Stimulated activated CD8-positive, alpha-beta memory T cell treated with anti-CD3 and anti-CD28 coated beads, Interleukin-7, amount 100 ng/mL, for 4 hours (primary cell): ENCODE results near the gene KCNMA1.
"Not testable (repeated sequence)": the region's sequence is repeated elsewhere in the genome, so short reads cannot be mapped to it uniquely, and the experiment has no call there.

Experiments used
- DNase-seq, 2 donors: peaks; one replicate each; pipeline ENCODE4 v3.0.0-alpha.2; 2020; ENCODE audit warnings: low read depth in 2 of 2

KCNMA1 gene

GRCh38 chr10:77533146-77533886, 104.3 kb downstream of the KCNMA1 start:
- DNase-seq, result no peak

- no peak for DNase-seq
These were observed 105.5 kb downstream of the KCNMA1 start for GRCh38 chr10:77532068-77532467.

DNA sequence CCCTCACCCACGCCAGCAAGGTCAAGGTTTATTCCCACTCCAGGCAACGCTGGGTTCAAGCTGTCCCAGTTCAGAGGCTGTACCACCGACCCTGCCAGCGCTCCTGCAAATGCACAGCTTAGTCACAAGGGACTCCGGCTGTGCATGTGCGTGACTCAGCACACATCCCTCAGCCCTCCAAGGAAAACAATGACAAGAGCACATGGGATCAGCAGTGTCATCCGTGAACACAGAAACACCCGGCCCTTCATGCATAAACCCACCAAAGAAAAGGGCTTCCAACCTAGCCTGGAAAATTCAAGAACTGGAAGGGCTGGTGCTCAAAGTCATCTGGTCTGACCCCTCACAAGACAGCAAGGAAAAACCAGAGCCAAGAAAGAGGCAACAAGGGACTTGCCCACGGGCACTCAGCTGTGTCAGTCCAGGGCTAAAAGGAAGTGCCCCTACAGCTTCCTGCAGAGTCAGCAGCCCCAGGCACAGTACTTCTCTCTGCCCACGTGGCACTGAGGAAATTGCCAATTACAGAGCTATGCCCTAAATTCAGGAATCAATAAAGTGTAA, 106.1 kb downstream of the KCNMA1 start:
- DNase-seq, result no peak

DNA sequence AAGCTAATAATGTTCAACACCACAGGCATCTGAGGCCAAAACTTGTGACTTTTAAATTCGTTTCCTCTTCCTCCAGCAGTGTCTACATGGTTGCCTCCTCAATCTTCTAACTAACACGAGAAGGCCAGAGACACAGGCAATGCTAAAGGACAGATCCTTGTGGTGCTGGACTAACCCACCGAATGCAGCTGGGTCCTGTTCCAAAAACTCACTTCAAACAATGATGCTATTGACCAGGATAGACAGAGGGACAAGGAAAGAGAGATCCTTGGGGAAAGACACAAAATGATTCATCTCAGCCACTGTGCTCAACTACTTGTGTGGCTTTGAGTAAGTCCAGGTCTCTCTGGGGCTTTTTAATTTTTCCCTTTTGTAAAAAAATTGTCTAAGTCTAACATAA, 107.6 kb downstream of the KCNMA1 start:
- DNase-seq, result no peak

DNA sequence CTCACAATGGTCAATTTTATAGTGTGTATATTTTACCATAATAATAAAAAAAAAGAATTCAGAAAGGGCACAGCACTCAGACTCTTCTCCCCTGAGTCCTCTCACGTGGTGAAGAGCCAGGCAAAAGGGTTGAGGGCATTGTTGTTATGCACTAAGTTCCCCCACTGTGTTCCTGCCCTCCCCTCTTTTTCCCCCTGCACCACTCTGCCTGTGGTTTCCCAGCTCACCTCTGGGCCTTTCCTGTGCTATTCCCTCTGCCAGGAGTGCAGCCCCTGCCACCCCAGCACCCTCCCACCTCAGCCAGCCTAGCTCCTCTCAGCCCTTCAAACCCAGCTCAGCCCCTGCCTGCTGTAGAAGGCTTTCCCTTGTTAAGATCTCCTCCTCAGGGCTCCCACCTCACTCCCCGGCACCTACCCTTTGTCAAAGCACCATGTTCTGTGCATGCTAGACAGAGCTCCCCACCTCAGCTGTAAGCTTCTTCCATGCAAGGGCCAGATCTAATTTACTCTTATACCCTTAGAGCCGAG, 108.5 kb downstream of the KCNMA1 start:
- DNase-seq, result no peak

GRCh38 chr10:77527839-77528238, 109.8 kb downstream of the KCNMA1 start:
- no peak for DNase-seq

DNA sequence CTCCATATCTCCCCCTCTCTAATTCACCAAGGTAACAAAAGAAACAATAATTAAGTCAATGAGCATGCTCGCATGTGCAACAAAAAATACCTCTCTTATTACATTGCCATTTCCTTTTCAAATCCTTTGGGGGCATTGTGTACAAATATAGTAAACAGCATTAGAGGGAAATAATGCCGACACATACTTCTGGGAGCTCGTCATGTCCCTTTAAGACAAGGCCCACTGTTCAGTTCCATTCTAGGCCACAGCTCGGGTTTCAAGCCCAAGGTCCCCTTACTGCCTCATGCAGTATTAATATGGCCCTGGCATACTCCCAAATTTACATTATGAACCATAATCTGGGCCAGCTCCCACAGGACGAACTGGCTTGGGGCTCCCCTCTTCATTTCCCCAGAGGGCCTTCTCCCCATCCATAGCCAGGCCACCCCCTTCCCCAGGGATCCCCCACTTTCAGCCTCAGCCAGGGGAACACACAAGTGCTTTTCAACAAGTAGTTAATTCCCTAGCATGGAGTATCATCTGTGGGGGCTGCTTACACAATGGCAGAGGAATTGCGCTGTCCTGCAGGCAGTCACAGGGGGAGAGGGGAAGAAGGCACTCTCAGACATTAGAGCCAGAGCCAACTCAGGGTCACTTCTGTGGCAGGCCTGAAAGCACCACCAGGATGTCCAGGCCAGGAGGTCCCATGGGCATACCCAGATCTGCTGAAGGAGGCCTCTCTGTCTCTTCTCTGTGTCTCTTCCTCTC, 110.6 kb downstream of the KCNMA1 start:
- DNase-seq, result no peak

- DNase-seq, result no peak
These were observed 113.3 kb downstream of the KCNMA1 start for GRCh38 chr10:77524281-77524711.

- DNase-seq, result no peak
These were observed 115.3 kb downstream of the KCNMA1 start for GRCh38 chr10:77522268-77522809.

DNA sequence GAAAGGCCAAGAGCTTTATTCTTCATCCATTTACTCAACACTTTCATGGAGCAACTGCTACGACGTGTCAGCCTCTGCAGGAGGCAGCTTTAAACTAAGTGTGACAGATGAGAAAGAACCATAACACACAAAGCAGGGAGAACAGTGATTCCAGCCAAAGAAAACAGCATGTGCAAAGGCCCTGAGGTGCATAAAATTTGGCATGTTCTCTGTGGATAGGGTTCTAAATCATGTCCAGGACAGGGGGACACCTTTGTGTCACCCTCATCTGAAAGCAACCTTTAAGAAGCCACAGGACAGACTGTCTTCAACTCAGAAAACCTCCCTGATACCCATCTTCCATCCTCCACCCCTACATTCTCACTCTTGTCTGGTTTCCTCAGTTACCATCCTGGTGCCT, 116.6 kb downstream of the KCNMA1 start:
- no peak for DNase-seq

- DNase-seq, result no peak
These were observed 117.3 kb downstream of the KCNMA1 start for GRCh38 chr10:77520290-77520689.

- not testable (repeated sequence) for DNase-seq
These were observed 117.8 kb downstream of the KCNMA1 start for GRCh38 chr10:77519791-77520190.

DNA sequence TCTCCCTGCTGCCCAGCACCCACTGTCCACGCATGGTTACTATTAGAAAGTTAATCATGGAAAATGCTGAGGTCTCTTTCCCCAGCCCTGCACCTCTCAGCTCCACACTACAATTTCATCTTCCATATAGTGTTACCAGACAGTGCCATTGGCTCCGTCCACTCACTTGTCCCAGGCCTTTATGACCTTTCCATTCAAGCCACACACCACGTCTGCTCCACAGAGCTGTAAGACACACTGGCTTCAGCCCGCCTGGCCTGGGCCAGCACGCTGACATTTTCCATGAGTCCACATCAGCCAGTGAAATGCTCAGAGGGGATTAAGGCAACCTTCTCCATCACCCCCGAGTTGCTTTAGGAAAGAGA, 118.7 kb downstream of the KCNMA1 start:
- DNase-seq, result no peak

DNA sequence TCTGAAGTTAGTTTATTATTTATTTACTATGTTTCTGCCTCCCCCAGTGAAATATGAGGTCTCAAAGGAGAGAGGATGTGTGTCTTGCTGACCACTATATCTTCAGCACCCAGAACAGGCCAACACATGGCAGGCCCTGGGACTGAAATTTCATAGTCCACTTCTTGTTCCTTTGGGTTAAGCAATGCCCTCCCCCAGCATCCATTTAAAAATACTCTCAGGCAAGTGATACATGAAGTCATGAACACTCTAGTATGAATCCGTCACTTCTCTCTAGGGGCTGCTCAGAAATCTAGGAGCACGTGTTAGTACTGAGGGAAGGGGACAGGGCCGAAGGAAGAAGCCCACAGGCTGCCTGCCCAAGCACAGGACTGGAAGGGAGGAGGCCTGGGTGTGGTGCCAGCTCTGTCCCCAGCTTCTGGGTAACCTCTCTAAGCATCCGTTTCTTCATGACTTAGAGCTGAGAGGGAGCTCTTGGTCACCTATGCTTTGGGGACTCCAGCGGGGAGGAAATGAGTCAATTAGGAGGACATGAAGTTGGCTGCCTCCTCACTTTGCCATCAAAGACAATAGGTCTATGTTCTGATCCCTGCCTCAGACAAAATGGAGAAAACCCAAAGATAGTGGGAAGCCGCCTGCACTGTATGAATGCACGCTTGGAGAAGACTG, 119.2 kb downstream of the KCNMA1 start:
- no peak for DNase-seq

DNA sequence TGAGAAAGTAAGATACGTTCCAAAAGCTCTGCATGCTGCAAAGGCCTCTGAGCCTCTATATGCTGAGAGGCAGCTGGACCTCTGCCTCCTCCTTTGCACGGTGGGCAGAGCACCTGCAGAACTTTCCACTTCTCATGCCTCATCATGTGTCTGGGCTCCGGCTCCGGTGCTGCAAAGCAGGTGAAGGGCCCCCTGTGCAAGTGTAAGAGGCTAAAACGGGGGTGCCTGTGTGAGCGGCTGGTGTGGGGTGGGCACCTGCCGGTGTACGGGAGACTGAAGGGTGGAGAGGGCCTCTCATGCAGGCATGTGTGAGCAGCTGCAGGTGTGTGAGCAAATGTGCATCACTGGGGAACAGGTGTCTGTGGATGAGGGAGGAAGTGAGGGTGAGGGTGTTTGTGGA, 121.0 kb downstream of the KCNMA1 start:
- DNase-seq, result no peak

- no peak for DNase-seq
These were observed 122.7 kb downstream of the KCNMA1 start for GRCh38 chr10:77514870-77515269.

DNA sequence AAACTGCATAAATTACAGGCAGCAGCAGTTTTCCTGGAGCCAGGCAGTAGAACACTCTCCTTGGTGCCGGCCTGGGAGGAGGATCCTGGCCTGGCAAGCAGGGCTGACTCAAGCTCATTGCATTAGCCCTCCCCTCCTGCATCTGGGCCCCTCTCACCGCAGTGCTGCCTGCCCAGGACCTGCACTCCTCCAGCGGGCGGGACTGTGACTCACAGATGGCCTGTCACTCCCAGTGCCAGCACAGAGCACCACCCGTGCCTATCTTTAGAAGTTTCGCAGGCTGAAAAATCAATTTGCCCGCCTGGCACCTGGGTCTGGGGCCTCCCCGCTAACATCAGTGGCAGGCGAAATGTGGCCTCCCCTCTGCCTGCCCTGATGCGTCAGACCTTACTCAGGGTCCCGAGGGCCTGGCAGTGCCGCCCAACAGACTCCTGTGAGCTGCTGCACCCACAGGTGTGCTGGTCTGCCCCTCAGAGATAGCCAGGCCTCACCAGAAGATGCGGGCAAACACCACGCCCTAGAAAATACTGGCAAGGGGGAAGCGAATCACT, 123.8 kb downstream of the KCNMA1 start:
- DNase-seq, result no peak

- no peak for DNase-seq
These were observed 124.4 kb downstream of the KCNMA1 start for GRCh38 chr10:77513220-77513619.

GRCh38 chr10:77512219-77512578, 125.4 kb downstream of the KCNMA1 start:
- DNase-seq, result no peak

DNA sequence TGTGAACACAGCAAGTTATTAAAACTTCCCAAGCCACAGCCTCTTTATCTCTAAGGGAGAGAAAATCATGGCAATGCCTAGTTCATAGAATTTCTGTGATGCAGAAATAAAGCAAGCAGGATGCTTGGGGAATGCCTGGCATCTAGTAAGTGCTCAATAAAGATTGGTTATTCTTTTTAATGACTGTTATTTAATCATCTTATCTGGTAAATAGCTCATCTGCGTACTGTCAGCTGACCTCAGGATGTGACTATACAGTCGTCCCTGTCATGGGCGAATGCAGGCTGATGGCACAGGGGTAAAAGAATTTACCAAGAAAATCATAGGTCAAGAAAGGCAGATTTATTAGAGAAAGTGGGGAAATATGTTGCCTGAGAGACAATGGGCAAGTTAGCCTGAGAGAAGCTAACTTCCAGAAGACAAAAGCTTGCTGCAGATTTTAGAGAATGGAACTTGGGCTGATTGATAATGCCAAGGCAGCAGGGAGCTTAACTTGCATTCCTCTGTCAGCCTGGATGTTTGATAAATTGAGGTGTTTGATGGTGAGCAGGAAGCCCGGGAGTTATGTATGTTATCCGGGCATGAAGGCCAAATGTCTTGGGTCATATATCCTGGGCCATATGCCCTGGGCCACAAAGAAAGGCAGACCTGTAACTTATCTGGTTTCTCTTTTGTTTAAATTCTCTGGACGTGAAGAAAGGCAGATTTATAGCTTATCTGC, 126.0 kb downstream of the KCNMA1 start:
- no peak for DNase-seq

- no peak for DNase-seq
These were observed 126.9 kb downstream of the KCNMA1 start for GRCh38 chr10:77510695-77511094.
